MG63 (cell line): ENCODE measurements around the gene PVR. TPM values are rescaled to one million over a fixed set of nuclear protein-coding genes. Genes with fewer than 3 reads are reported as not detected.
"Not testable (repeated sequence)": the region's sequence is repeated elsewhere in the genome, so short reads cannot be mapped to it uniquely, and the experiment has no call there.

ENCODE experiments used
- DNase-seq: peaks from one replicate; pipeline ENCODE4 v3.0.0-alpha.2; 2020
- H3K27me3 ChIP-seq: fragments of 250-450 bp; sonication (Bioruptor Pico); 2 replicates; pipeline ENCODE4 v1.5.1; 2020; ENCODE audit warnings: mild to moderate bottlenecking, moderate library complexity
- H3K36me3 ChIP-seq: fragments of 250-450 bp; sonication (Bioruptor Pico); 2 replicates; pipeline ENCODE4 v1.5.1; 2020; ENCODE audit warnings: mild to moderate bottlenecking, moderate library complexity
- H3K4me3 ChIP-seq: fragments of 250-450 bp; sonication (Bioruptor Pico); 2 replicates; pipeline ENCODE4 v1.5.1; 2020; ENCODE audit warnings: mild to moderate bottlenecking, moderate library complexity
- H3K9me3 ChIP-seq: fragments of 250-450 bp; sonication (Bioruptor Pico); 2 replicates; pipeline ENCODE4 v1.5.1; 2020; ENCODE audit warnings: mild to moderate bottlenecking, moderate library complexity
- total RNA-seq: library from RNA; depleted of rRNA; stranded (reverse); fragments of >200 nt; shearing (Covaris generic); gene quantifications from 2 replicates; pipeline ENCODE4 v1.2.3, GENCODE V29; 2014; ENCODE audit warnings: low replicate concordance

PVR gene
- total RNA-seq, 1 experiment from 2014 or later = 141 TPM

- DNase-seq = peak; percentile 39
- peaks cover 3% of the 10 kb centered on the region for H3K36me3 ChIP-seq
These were observed 33.5 kb downstream of the PVR start for GRCh38 chr19:44677019-44677811.

GRCh38 chr19:44680536-44680935, 36.8 kb downstream of the PVR start:
- H3K36me3 ChIP-seq = peaks cover 8% of the 10 kb centered on the region
- H3K27me3 ChIP-seq = no peaks in the 10 kb centered on the region
- no peak overlapping the region for H3K4me3 ChIP-seq
- DNase-seq = no peak
- no peaks in the 10 kb centered on the region for H3K9me3 ChIP-seq

More at GRCh38 chr19:44677019-44677811, 33.5 kb downstream of the PVR start:
- no peak overlapping the region for H3K4me3 ChIP-seq
- H3K27me3 ChIP-seq = no peaks in the 10 kb centered on the region
- no peaks in the 10 kb centered on the region for H3K9me3 ChIP-seq

- Histone ChIP-seq H3K9me3 (no peaks in the 10 kb centered on the region), H3K4me3 (no peak overlapping the region), H3K36me3 (peaks cover 8% of the 10 kb centered on the region), H3K27me3 (no peaks in the 10 kb centered on the region)
- DNase-seq = no peak
These were observed 38.5 kb downstream of the PVR start for GRCh38 chr19:44681992-44682790.

GRCh38 chr19:44682807-44683206, 39.1 kb downstream of the PVR start:
- Histone ChIP-seq H3K36me3 (peaks cover 8% of the 10 kb centered on the region), H3K4me3 (no peak overlapping the region), H3K9me3 (no peaks in the 10 kb centered on the region; the same call in 1 of the 2 replicates), H3K27me3 (no peaks in the 10 kb centered on the region)
- DNase-seq = no peak

DNA sequence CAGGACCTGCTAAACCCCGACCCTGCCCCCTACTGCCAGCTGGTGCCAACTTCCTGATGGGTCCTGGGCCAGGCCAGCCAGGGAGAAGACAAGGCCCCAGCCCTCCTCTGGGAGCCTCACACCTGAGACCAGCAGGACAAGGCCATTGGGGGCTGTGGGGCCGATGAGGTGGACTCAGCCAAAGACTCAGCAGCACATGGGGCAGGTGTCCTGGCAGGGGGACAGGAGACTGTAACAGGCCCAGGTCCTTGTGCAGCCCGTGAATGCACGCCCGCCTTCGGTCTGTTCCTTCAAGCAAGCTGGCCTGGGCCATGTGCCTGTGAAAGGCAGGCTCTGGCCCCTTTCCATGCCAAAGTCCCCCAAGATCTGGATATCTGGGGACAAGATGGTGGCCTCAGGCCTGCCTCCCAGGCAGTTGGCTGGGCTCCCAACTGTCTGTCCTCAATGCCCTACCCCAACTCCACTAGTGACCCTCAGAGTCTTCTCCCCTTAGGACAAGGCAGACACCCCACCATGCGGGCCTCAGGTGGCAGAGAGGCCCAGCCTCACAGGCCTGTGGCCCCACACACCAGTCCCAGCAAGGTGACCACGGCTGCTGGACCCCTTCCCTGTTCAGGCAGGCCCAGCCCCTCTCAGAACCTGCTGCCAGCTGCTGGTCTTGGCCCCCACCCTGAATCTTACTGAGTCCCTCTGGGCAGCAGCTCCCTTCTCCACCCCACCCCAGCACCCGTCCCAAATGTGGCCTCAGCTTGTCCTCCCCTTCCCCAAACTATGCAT, 39.9 kb downstream of the PVR start:
- DNase-seq = no peak
- Histone ChIP-seq H3K27me3 (no peaks in the 10 kb centered on the region), H3K36me3 (peaks cover 8% of the 10 kb centered on the region), H3K9me3 (no peaks in the 10 kb centered on the region; the same call in 1 of the 2 replicates), H3K4me3 (no peak overlapping the region)

DNA sequence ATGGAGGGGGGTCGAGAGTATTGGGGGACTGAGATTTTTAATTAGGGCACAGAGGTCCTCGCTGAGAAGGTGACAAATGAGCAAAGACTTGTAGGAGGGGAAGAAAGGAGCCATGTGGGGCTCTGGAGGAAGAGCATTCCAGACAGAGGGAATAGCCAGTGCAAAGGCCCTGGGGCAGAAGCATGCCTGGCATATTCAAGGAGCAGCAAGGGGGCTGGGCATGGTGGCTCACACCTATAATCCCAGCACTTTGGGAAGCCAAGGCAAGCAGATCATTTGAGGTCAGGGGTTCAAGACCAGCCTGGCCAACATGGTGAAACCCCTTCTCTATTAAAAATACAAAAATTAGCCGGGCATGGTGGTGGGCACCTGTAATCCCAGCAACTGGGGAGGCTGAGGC, 40.7 kb downstream of the PVR start:
- H3K27me3 ChIP-seq, H3K36me3 ChIP-seq, DNase-seq, H3K4me3 ChIP-seq, H3K9me3 ChIP-seq: not testable (repeated sequence)

DNA sequence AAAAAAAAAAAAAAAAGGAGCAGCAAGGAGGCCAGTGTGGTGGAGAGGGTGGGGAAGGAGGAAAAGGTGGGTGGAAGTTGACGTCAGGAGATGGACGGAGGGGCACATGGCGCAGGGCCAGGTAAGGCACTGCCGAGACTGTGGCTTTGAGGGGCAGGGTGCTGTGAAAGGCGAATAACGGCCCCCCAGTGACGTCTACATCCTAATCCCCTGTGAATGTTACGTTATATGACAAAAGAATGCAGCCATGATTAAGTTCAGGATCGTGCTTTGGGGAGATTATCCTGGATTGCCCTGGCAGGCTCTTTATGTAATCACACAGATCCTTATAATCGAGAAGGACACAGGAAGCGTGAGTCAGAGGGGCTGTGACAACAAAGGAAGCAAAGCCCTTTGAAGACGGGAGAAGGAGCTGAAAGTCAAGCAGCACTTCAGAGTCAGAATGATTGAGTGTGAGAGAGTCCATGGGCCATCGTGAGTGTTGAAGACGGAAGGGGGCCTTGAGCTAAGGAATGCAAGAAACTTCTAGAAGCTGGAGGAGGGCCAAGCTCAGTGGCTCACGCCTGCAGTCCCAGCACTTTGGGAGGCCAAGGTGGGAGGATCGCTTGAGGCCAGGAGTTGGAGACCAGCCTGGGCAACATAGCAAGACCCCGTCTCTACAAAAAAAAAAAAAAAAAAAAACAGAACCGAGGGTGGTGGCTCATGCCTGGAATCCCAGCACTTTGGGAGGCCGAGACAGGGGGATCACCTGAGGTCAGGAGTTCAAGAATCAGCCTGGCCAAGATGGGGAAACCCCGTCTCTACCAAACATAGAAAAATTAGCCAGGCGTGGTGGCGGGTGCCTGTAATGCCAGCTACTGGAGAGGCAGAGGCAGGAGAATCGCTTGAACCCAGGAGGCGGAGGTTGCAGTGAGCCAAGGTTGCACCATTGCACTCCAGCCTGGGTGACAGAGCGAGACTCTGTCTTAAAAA, 41.5 kb downstream of the PVR start:
- peaks cover 5% of the 10 kb centered on the region for H3K36me3 ChIP-seq
- no peaks in the 10 kb centered on the region; the same call in 1 of the 2 replicates for H3K9me3 ChIP-seq
- DNase-seq = peak; percentile 85
- no peak overlapping the region for H3K4me3 ChIP-seq
- no peaks in the 10 kb centered on the region for H3K27me3 ChIP-seq

GRCh38 chr19:44685877-44686276, 42.2 kb downstream of the PVR start:
- no peaks in the 10 kb centered on the region; the same call in 1 of the 2 replicates for H3K9me3 ChIP-seq
- no peaks in the 10 kb centered on the region for H3K27me3 ChIP-seq
- H3K4me3 ChIP-seq = no peak overlapping the region
- H3K36me3 ChIP-seq = peaks cover 5% of the 10 kb centered on the region
- DNase-seq = no peak

GRCh38 chr19:44686896-44687295, 43.2 kb downstream of the PVR start:
- Histone ChIP-seq H3K9me3 (no peaks in the 10 kb centered on the region; the same call in 1 of the 2 replicates), H3K27me3 (no peaks in the 10 kb centered on the region), H3K4me3 (no peak overlapping the region), H3K36me3 (peaks cover 5% of the 10 kb centered on the region)
- no peak for DNase-seq

GRCh38 chr19:44687888-44688287, 44.2 kb downstream of the PVR start:
- H3K27me3 ChIP-seq = no peaks in the 10 kb centered on the region
- H3K4me3 ChIP-seq = no peak overlapping the region
- no peak for DNase-seq

GRCh38 chr19:44689290-44690130, 45.8 kb downstream of the PVR start:
- peak; percentile 56 for DNase-seq
- Histone ChIP-seq H3K36me3 (no peaks in the 10 kb centered on the region), H3K27me3 (no peaks in the 10 kb centered on the region), H3K9me3 (no peaks in the 10 kb centered on the region; the same call in 1 of the 2 replicates), H3K4me3 (no peak overlapping the region)

More at GRCh38 chr19:44687888-44688287, 44.2 kb downstream of the PVR start:
- Histone ChIP-seq H3K9me3 (no peaks in the 10 kb centered on the region; the same call in 1 of the 2 replicates), H3K36me3 (peaks cover 5% of the 10 kb centered on the region)

DNA sequence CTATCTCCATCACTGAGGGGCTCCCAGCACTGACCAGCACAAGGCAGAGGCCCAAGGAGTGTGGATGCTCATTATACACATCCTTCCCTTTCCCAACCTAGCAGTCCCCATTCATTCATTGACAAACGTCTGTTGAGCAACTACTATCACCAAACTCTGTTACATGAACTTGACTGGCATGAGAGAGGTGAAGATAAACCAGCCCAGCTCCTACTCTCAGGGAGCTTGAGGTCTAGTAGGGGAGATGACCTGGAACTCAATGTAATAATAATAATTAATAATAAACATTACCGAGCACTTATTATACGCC, 46.4 kb downstream of the PVR start:
- Histone ChIP-seq H3K4me3 (no peak overlapping the region), H3K36me3 (no peaks in the 10 kb centered on the region), H3K9me3 (no peaks in the 10 kb centered on the region; the same call in 1 of the 2 replicates), H3K27me3 (no peaks in the 10 kb centered on the region)
- no peak for DNase-seq

DNA sequence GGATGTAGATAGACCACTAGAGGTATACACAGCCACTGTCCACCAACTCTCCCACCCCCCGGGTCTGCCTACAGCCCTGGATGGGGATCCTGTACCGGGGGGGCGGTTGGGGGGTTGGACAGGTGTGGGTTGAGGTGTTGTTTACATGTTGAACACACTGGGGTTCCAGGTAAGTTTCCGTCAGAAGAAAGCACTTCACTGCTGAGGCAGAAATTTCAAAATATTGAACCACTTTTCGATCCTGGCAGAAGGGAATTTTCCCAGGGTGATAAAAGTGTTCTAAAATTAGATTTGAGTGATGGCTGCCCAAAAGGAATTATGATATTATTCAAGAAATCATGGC, 48.6 kb downstream of the PVR start:
- Histone ChIP-seq H3K4me3 (no peak overlapping the region), H3K36me3 (no peaks in the 10 kb centered on the region), H3K27me3 (no peaks in the 10 kb centered on the region), H3K9me3 (no peaks in the 10 kb centered on the region; the same call in 1 of the 2 replicates)
- DNase-seq = no peak

GRCh38 chr19:44694184-44694579, 50.5 kb downstream of the PVR start:
- Histone ChIP-seq H3K36me3 (no peaks in the 10 kb centered on the region), H3K4me3 (no peak overlapping the region), H3K27me3 (no peaks in the 10 kb centered on the region), H3K9me3 (no peaks in the 10 kb centered on the region)
- DNase-seq = no peak

DNA sequence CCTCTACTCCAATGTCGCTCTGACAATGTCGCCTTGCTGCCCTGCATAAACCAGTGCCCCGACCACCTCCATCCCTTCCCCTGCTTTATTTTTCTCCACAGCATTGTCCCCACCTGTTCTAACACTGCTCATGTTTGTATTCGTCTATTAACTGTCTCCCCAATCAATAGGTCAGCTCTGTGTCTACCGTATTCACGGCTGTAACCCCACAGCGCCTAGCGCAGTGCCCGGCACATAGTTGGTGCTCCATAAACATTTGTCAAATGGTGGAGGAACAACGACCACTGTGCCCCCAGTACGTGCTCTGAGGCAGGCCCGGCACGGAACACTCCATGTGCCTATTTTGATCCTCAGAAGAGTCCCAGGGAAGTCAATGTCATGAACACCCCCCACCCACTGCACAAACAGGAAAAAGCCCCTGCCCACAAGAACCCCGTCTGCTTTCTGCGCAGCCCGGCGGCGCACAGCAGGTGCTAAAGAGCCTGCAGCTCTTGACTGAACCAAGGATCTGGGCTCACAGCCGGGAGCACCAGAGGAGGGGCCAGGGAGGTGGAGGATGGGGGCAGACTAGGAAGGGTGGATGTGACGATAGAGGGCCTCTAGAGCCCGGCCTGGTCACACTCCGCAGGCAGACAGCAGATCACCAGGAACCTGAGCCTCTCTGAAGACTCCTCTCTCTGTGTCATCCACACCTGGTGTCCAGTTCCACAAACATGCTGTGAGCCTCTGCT, 53.4 kb downstream of the PVR start:
- Histone ChIP-seq H3K4me3 (no peak overlapping the region), H3K27me3 (no peaks in the 10 kb centered on the region), H3K9me3 (no peaks in the 10 kb centered on the region), H3K36me3 (no peaks in the 10 kb centered on the region)
- DNase-seq = no peak
